HuH-7.5 (cell line): ENCODE data around the gene CACNB4.
"Not testable (repeated sequence)": the region's sequence is repeated elsewhere in the genome, so short reads cannot be mapped to it uniquely, and the experiment has no call there.

Experiments used
- DNase-seq: peaks from one replicate; pipeline ENCODE4 v3.0.0; 2011; ENCODE audit warnings: low spot score

Gene CACNB4

DNA sequence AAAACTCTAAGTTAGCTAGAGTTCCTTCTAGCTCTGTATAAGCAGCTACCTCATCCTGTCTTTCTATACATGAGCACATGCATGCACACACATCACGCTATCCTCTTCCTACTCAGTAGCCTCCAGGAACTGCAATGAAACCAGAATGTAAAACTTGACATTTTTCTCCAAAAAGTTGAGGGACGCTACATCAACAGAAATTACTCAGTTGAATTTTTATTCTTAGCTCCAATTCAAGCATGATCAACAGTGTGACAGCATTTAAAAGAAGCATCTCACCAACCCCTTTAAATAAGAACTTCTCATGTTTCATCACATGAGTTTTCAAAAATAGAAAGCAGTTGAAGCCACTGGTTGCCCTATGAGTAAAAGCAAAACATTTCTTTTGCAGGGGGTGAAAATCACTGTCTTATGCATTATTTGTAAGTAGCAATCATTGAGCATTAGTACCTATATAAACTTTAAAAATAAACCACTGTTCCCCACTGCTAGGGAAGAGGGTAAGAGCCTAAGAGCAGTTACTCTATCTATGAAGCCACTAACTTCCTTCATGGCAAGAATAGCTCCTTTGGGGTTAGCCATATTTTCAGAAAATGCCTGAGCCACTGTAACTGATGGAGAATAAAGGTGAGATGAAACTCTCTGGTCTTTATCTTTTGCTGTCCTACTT is 192.7 kb downstream of the CACNB4 start:
- DNase-seq, result no peak

DNA sequence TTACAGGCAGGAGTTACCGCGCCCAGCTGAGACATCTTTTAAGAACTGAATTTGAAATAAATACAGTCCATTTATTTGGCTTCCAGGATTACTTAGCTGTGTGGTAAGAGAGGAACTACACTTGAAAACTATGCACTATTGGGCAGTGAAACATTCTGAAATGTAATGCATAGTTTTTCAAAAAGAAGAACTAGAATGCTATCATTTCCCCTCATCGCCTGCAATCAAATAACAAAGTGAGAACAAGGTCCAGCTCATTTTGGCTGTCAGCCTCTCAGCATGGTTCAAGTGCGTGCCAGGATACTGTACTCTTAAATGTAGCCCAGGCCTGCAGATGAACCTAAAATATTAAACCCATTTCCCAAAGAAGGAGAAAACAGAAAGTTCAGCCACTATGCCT is 194.0 kb downstream of the CACNB4 start:
- no peak for DNase-seq

DNA sequence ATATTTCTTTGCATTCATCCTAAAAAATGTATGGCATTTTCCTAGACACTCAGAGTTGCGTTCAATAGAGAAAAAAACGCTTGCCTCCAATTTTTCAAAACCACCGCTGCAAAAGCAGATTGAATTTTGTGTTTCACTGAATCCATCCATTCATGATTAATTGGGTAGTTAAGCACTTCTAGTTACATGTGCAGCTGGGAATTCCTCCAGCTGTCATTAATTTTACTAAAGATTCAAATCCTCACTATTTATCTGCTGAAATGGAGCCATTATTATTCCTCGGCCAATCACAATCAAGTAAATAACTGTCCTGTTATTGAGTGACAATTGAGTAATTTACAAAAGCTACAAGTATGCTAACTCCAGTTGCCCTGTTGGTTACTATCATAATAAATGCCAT is 194.8 kb downstream of the CACNB4 start:
- DNase-seq, result no peak

DNA sequence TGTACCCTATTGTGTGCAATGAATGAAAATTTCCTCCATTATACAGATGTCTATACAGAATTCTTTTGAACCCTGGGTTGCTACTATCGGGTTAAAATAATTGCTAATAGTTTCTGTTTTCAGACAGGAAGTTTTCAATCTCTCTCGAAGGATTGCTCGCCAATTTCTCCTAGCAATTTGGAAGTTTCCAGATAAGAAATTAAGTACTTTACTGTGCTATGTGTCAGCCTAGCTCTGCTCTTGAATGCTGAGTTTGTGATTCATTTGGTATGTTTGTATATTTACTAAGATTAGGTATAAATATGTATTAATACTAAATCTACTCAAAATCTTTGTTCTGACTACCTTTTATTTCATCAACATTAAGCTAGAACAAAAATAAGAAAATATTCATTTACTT is 196.0 kb downstream of the CACNB4 start:
- no peak for DNase-seq

DNA sequence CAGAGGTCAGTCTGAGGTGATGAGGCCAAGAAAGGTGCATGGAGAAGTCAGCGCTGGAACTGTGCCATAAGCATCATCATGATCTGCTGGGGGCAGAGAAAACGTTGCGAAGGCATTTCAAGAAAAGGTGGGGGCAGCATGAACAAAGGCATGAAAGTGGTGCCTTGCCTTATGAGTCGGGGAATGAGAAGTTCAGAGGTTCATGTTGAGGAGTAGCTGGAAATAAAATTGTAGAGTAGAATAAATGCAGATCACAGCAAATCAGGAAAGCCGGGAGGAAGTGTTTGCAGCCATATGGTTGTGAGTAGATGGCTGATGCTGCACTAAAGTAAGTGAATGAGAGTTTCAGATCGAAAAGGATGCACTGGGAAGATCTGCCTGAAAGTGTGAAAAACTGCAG is 198.5 kb downstream of the CACNB4 start:
- DNase-seq, result no peak

DNA sequence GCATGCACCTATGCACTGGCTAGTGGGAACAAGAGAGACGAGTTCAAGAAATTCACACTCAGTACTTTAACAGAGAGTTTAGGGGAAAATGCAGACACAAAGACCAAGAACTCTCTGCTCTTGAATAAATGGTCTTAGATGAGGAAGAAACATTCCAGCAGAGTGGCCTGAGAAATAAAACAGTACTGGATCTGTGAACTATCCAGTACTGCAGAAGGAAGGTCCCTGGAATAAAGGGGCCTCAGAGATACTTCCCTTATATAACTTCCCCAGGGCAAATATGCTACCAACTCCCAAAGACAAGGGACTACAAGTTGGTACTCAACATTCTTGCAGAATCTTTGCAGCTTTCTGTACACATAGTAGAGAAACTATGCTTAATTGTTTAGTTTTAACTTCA is 199.7 kb downstream of the CACNB4 start:
- no peak for DNase-seq

DNA sequence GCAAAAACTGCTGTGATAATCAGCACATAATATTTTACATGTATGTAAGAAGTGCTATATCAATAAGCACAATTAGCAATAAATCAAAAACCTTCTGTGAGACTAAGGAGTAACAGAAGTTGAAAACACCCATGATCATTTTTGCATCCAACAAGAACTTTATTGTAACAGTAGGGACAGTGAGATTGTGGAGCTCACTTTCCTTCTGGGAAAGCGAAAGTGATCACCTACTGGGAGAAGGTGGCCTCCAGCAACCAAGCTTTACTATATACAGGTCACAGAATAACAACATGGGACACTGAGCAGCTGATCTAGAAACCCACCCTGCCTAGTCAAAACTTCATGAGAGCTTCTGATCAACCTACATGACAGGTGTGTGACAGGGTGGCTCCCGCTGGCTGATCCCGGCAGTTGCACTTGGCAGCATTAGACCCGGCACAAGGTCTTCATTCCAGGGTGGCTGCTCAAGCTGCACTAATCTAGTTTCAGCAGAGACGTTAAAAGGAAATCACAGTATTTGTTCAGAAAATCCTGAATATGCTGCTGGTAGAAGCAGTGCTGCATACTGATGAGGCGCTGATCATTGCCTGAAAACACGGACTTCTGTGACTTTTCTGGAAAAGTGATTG is 207.2 kb downstream of the CACNB4 start:
- no peak for DNase-seq

DNA sequence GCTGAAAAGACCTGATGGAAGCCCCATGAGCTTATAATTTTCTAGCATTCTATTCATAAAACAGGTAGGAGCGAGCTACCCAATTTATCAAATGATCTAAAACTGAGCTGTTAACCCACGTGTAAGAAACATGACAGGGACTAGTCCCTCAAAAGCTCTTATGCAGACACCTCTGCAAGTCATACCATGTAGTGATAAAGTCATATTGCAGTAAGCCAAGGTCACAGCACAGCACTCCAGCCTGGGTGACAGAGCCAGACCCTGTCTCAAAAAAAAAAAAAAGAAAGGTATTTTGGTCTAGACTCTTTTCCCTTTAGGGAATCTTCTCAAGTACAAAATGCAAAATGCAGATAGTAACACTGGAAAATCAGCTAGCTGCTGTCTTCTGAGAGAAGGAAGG is 211.7 kb downstream of the CACNB4 start:
- no peak for DNase-seq

DNA sequence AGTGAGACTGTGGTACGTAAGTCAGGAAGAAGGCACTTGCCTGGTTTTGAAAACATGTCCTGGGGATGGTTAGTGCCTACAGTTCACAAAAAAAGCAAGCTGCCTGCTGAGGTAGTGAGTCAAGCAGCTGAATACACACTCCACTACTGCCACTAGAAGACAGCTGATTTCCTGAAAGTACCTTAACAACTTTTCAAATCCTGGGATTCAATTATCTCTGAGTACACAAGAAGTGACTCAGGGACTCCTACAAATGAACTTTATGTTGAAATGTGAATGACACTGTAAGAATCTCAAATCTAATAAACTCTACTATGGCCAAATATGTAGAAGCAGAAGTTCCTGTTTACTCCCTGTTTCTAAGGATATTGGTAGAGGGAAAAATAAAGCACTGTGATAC is 212.6 kb downstream of the CACNB4 start:
- DNase-seq, result no peak

DNA sequence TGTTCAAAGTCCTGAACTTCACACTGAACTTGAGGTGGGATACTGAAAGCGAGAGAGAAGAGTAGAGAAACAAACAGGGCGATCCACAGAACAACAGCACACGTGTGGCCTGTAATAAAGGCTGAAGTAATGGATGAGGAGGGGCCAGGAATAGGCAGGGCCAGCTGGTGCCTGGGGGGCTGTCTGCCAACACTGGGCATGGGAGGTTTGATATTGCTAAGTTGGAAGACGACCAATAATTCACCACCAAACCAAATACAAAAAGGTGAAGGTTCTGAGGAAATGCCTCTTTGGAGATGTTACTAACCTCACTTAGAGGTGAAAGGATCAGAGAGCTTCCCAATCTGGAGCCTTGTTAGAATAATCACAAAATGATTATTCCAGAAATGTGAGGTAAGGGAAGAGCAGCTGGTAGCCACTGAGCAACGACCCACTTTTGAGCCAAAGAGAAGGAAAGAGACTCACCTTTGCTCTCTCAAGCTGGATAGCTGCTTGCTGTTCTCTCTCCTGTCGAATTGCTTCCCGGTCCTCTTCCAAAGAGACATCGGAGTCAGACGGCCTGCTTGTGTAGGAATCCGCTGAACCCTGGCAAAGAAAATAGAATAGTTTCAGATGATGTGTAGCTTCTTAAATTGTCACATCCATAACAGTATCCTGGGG is 215.9 kb downstream of the CACNB4 start:
- DNase-seq, result no peak

DNA sequence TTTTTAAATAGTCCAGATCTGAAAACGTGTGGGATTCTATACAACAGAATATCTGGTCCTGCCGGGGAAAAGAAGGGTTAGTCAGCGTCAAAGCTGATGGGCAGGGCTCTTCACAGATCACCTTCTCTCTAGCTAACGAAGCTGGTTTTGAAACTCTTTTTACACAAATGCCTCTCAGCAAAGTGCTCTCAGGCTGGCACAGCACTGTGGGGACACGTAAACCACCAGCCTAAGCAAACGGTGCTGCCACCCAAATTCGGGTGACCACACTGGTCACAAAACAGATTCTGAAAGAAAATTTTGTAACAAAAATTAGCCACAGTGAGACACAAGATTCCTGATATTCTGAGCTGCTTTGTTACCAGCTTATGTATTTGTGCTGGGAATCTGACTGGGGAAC is 217.5 kb downstream of the CACNB4 start:
- no peak for DNase-seq

DNA sequence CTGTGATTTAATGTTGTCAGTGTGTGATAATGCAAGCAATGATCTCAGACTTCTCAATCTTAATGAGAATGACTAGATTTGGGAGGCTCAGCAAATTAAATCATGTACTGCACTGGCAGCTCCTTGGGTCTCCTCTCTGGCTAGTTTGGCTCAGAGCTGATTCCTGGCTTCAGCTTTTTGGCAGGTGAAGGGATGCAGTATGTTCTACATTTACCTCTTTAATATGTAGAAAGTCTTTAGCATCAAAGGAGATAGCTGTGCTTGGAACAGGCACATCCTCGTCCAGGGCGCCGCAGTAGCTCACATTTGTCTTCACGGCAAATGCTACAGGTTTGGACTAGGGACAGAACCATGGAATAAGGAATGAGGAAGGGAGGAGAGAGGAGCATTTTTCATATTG is 218.3 kb downstream of the CACNB4 start:
- no peak for DNase-seq

DNA sequence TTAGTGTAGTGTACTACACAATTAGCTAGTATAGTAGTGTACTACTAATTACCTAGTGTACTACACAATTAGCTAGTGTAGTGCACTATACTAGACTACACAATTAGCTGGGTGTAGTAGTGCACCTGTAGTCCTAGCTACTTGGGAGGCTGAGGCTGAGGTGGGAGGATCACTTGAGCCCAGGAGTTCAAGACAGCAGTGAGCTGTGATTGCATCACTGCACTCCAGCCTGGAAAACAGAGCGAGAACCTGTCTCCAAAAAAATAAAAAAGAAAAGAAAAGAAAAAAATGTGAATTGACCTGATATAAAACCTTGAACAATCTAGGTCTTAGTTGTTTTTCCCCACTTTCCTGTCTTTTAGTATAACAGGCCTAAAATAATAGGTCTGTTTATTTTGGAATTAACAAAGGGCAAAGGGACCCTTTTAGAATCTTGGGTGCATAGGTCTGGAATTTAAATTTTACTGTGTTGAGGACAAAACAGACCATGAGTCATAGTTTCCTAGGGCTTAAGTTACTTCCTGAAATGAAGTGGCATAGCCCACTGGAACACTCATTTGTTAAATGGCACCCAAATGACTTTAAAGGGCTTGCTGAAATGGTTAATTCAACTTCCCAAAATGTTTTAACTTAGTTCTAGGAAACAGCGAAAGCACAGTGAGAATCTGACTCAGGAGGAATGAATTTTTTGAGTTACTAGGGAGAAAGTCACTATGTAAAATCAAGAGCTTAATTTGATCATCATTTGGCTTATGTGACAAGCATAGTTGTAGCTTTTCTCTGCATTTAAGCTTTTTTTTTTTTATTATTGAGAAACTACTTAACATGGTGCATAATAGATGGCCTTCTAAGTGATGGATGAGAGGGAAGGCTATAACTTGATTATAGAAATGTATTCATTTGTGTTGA is 219.9 kb downstream of the CACNB4 start:
- DNase-seq, result no peak

DNA sequence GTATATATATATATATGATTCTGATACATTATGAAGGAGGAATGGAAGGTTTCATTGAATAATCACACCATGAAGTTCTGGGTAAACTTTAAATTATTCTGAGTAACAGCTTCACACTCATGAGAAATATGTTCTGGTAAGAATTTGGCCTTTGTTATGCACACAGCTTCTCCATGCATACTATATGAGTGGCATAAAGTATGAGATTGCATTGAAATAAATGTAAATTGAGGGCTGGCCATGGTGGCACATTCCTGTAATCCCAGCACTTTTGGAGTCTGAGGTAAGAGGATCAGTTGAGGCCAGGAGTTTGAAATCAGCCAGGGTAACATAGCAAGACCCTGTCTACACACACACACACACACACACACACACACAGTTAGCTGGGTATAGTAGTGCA is 220.6 kb downstream of the CACNB4 start:
- no peak for DNase-seq

DNA sequence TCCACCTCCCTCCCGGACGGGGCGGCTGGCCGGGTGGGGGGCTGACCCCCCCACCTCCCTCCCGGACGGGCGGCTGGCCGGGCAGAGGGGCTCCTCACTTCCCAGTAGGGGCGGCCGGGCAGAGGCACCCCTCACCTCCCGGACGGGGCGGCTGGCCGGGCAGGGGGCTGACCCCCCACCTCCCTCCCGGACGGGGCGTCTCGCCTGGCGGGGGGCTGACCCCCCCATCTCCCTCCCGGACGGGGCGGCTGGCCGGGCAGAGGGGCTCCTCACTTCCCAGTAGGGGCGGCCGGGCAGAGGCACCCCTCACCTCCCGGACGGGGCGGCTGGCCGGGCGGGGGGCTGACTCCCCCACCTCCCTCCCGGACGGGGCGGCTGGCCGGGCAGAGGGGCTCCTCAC is 223.2 kb downstream of the CACNB4 start:
- not testable (repeated sequence) for DNase-seq

DNA sequence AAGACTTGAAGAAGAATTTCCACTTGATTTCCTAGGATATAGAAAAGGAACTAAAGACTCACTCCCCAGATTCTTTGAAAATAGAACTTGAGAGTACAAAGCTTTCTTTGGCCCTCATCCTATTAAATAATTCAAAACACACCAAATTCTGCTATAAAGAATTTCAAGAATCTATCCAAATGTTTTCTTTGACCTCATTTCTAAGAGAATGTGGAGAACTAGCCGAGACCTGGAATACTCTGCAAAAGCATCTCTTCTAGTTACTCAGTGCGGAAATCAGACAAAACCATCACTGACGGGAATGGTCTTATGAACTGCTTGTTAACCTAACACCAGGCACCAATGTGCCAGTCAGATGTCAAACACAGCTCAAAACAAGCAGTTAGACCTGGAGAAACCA is 226.4 kb downstream of the CACNB4 start:
- DNase-seq, result no peak

DNA sequence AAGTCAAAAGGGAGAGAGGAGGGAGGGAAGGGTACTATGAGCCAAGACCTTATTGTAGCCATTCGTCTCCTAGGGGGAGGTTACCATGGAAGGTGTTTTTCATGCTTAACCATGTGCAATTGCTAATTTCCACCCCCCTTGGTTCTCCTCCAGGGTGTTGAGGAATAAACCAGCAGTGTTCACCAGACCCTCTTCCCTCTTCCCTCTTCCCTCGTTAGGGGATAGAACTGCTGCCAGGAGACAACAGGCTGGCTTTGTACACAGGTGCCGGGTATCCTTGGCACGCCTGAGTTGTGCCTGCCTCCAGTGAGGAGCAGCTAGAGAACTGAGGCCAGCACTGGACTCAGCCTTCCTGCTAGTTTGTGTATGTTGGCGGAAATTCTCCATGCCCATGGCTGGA is 229.6 kb downstream of the CACNB4 start:
- DNase-seq, result no peak

DNA sequence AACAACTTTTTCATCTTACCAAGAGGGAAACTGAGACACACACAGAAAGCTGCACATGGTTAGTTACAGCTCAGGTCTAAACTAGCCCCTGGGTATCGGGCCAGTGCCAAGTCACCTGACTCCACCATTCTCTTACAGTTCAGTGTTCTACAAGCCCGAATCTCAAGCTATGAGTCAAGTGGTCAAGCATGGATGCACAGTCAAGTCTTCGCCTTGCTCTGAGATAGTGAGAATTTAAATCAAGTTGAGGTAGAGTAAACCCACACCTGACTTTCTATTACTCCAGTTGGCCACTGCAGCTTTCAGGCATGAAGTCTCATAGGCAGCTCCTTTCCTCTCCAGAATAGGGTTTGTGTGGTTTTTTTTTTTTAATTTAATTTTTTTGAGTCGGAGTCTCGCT is 236.1 kb downstream of the CACNB4 start:
- no peak for DNase-seq

DNA sequence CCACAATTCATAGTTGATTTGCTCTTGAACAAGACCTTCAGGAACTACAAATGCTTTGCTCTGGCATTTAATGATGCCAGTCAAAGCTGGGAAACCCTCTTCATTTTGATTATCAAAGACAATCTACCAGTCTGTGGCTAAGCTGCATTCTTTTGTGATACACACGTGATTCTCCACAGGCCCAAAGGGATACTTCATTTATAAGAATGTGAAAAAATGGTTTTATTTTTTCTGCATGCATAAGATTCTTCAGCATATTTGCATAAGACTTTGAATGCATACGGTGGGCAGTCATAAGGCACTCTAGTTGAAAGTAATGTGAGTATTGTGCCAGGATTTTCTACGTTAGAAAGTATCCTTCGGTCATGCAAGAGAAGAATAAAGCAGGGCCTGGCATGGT is 237.7 kb downstream of the CACNB4 start:
- no peak for DNase-seq

DNA sequence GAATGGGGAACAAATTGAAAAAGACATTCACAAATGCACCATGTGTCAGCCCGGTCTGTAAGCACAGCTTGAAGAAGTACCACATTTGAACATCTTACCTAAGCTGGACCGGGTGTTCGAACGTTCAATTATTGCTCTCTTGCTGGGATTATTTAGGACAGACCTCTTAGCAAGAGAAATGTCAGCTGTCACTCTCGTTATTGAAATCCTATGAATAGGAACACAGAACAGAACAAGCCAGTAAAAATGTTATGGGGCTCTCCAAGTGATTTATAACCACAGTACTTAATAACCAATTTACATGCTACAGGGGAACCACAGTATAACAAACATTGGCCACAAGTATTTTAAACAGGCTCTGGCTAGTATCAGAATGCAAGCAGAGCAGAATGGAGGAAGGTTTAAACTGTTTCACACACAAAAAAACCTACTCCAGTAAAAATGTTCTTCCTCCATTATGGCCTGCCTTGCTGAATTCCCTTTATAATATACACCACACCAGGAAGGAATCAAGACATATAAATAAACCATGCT is 238.2 kb downstream of the CACNB4 start:
- DNase-seq, result no peak

DNA sequence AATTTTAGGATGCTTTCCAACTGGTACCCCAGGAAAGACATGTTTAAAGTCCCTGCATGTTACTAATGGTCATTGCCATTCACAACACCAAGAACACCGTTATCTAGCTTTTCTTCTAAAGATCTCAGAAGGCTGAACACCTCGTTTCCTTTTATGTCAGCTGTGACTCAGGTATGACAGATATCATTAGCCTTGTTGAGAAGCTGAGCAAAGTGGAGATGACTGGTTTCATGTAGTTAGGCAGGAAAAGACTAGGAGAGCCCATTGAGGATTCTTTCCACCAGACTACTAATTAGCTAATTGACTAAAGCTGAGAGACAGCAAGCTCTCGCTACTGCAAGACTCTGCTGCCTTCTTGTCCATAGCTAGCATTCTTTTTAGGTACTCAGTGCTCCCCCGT is 238.6 kb downstream of the CACNB4 start:
- DNase-seq, result no peak

DNA sequence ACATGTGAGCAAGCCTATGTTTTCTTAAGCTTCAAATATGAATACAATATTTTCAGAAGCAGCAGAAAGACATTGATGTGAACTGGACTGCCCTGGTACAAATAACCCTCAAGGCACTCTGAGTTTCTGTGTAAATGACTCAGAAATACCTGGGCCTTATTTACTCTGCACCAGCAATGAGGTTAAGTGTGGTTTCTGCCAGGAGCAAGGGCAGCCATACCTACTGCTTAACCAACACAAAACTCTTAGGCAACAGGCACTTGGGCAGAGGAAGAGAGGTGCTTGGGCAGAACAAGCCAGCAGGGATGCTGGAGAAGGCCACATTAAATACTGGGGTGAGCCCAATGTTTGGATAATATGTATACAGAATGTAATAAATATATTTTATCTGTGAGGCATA is 241.2 kb downstream of the CACNB4 start:
- no peak for DNase-seq
